Mesenchymal stem cell (in vitro differentiated cells and primary cell): Measurements from ENCODE around the gene KCNQ5.
"Not testable (repeated sequence)": the region's sequence is repeated elsewhere in the genome, so short reads cannot be mapped to it uniquely, and the experiment has no call there.

Experiments used
- DNase-seq: peaks from one replicate; pipeline ENCODE4 v3.0.0-alpha.2; 2013
- H2AFZ ChIP-seq: one replicate; pipeline ENCODE4 v1.6.1; 2013; ENCODE audit warnings: low read depth, mild to moderate bottlenecking, control low read depth, inconsistent platforms, low read length, moderate library complexity
- H2AK5ac ChIP-seq: 2 replicates; pipeline ENCODE4 v1.6.1; 2013; ENCODE audit warnings: low read length, moderate library complexity, mild to moderate bottlenecking, inconsistent platforms; ENCODE audit not compliant: severe bottlenecking
- H2BK120ac ChIP-seq: one replicate; pipeline ENCODE4 v1.6.1; 2013; ENCODE audit warnings: low read depth, mild to moderate bottlenecking, inconsistent platforms, low read length, moderate library complexity
- H2BK12ac ChIP-seq, 2 experiments: one replicate each; pipeline ENCODE4 v1.6.1; 2013; ENCODE audit warnings: inconsistent platforms in 2 of 2, low read length in 2 of 2, mild to moderate bottlenecking in 2 of 2, moderate library complexity in 2 of 2, control low read depth in 1 of 2
- H2BK15ac ChIP-seq: one replicate; pipeline ENCODE4 v1.6.1; 2013; ENCODE audit warnings: mild to moderate bottlenecking, low read depth, inconsistent platforms; ENCODE audit not compliant: poor library complexity, severe bottlenecking
- H2BK5ac ChIP-seq: 2 replicates; pipeline ENCODE4 v1.6.1; 2013; ENCODE audit warnings: low read depth, mild to moderate bottlenecking, low read length, control low read depth, inconsistent platforms; ENCODE audit not compliant: poor library complexity, severe bottlenecking
- H3K14ac ChIP-seq, 2 experiments: one replicate each; pipeline ENCODE4 v1.6.1; 2013; ENCODE audit warnings: inconsistent platforms in 2 of 2, low read length in 2 of 2, control low read depth in 1 of 2, mild to moderate bottlenecking in 1 of 2, moderate library complexity in 1 of 2
- H3K18ac ChIP-seq, 2 experiments: one replicate each; pipeline ENCODE4 v1.6.1; 2013; ENCODE audit warnings: inconsistent platforms in 2 of 2, low read length in 2 of 2, control low read depth in 1 of 2, low read depth in 1 of 2, mild to moderate bottlenecking in 1 of 2
- H3K23ac ChIP-seq, 2 experiments: one replicate each; pipeline ENCODE4 v1.6.1; 2013; ENCODE audit warnings: inconsistent platforms in 2 of 2, low read length in 2 of 2, mild to moderate bottlenecking in 2 of 2, moderate library complexity in 2 of 2, control low read depth in 1 of 2
- H3K27ac ChIP-seq: 2 replicates; pipeline ENCODE4 v1.5.1; 2013; ENCODE audit warnings: mild to moderate bottlenecking, moderate library complexity, low read length, control low read depth, inconsistent platforms; ENCODE audit not compliant: poor library complexity, severe bottlenecking
- H3K27me3 ChIP-seq, 2 experiments: 2 replicates each; pipeline versions ENCODE4 v1.6.1 to v1.7.0; 2013; ENCODE audit warnings: low read length in 2 of 2, mild to moderate bottlenecking in 2 of 2, moderate library complexity in 2 of 2, control low read depth in 1 of 2, inconsistent platforms in 1 of 2; ENCODE audit not compliant: control insufficient read depth in 1 of 2, insufficient read depth in 1 of 2
- H3K36me3 ChIP-seq, 2 experiments: 2 replicates each; pipeline versions ENCODE4 v1.6.1 to v1.7.0; 2013; ENCODE audit warnings: low read length in 2 of 2, control low read depth in 1 of 2, inconsistent platforms in 1 of 2, low read depth in 1 of 2, mild to moderate bottlenecking in 1 of 2; ENCODE audit not compliant: insufficient read depth in 2 of 2, control insufficient read depth in 1 of 2
- H3K4ac ChIP-seq, 2 experiments: one replicate each; pipeline ENCODE4 v1.6.1; 2013; ENCODE audit warnings: inconsistent platforms in 2 of 2, low read length in 2 of 2, mild to moderate bottlenecking in 2 of 2, moderate library complexity in 2 of 2, control low read depth in 1 of 2, low read depth in 1 of 2
- H3K4me1 ChIP-seq: 2 replicates; pipeline ENCODE4 v1.6.1; 2013; ENCODE audit warnings: low read depth, low read length, control low read depth; ENCODE audit not compliant: control insufficient read depth, insufficient read depth
- H3K4me2 ChIP-seq: 2 replicates; pipeline ENCODE4 v1.6.1; 2013; ENCODE audit warnings: low read length, mild to moderate bottlenecking, inconsistent platforms; ENCODE audit not compliant: poor library complexity, severe bottlenecking
- H3K4me3 ChIP-seq, 2 experiments: 2 replicates each; pipeline versions ENCODE4 v1.5.1 to v1.7.0; 2013; ENCODE audit warnings: low read length in 2 of 2, mild to moderate bottlenecking in 2 of 2, control low read depth in 1 of 2, low read depth in 1 of 2; ENCODE audit not compliant: insufficient read depth in 1 of 2
- H3K79me1 ChIP-seq: replicated peaks from 2 replicates; pipeline ENCODE4 v1.6.1; 2013; ENCODE audit warnings: mild to moderate bottlenecking, control low read depth, low read length, inconsistent platforms; ENCODE audit not compliant: poor library complexity, severe bottlenecking
- H3K9ac ChIP-seq: 2 replicates; pipeline ENCODE4 v1.7.0; 2013; ENCODE audit warnings: mild to moderate bottlenecking, low read length, moderate library complexity
- H3K9me3 ChIP-seq: 2 replicates; pipeline ENCODE4 v1.7.0; 2013; ENCODE audit warnings: mild to moderate bottlenecking, low read length; ENCODE audit not compliant: control insufficient read depth
- H4K8ac ChIP-seq: one replicate; pipeline ENCODE4 v1.6.1; 2013; ENCODE audit warnings: inconsistent platforms, mild to moderate bottlenecking, low read length, moderate library complexity
- H4K91ac ChIP-seq: one replicate; pipeline ENCODE4 v1.6.1; 2013; ENCODE audit warnings: mild to moderate bottlenecking, low read length, inconsistent platforms
- WGBS: methylation state at CpG from one replicate; pipeline ENCODE4 v1.1.7; 2013; ENCODE audit warnings: mixed read lengths; 5-methylcytosine and 5-hydroxymethylcytosine counted together

Gene KCNQ5

DNA sequence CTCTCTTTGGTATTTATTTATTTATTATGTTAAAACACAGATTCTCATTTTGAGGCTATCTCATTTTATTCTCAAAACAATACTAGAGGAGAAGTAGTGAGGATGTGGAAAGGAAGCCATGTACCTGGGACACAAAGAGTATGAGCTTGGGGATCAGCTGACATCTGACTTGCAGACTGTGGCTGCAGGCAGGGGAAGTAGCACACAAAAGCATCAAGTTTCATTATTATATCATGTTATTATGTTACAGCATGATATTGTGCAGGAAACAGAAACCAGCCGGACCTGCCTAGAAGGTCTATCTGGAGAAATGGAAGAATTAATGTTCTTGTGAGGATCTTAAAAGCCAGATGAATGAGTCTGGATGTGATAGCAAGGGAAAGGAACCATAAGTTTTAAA lies 355.2 kb downstream of the KCNQ5 start:
- H2BK120ac ChIP-seq = no peak overlapping the region
- no peak overlapping the region for H3K4me2 ChIP-seq
- H3K27me3 ChIP-seq = no peaks in the 10 kb centered on the region

DNA sequence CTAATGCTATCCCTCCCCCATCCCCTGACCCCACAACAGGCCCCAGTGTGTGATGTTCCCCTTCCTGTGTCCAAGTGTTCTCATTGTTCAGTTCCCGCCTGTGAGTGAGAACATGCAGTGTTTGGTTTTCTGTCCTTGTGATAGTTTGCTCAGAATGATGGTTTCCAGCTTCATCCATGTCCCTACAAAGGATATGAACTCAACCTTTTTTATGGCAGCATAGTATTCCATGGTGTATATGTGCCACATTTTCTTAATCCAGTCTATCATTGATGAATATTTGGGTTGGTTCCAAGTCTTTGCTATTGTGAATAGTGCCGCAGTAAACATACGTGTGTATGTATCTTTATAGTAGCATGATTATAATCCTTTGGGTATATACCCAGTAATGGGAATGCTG lies 356.9 kb downstream of the KCNQ5 start:
- H3K27me3 ChIP-seq, H3K79me1 ChIP-seq, H2BK5ac ChIP-seq, H3K9me3 ChIP-seq, H3K27ac ChIP-seq, H3K4me1 ChIP-seq, DNase-seq, H3K23ac ChIP-seq, H2BK15ac ChIP-seq, H3K4me2 ChIP-seq, H2BK120ac ChIP-seq, H3K4me3 ChIP-seq, H3K9ac ChIP-seq, H4K8ac ChIP-seq, H4K91ac ChIP-seq, H3K14ac ChIP-seq, H3K18ac ChIP-seq, H3K4ac ChIP-seq, H2BK12ac ChIP-seq, H3K36me3 ChIP-seq, H2AFZ ChIP-seq, H2AK5ac ChIP-seq: not testable (repeated sequence)
- WGBS = 100% methylated on average over 2 of the region's 3 CpGs

More for the DNA sequence above, 355.2 kb downstream of the KCNQ5 start:
- Histone ChIP-seq H2BK15ac (no peak overlapping the region), H3K23ac (no peak overlapping the region), H3K4me3 (no peak overlapping the region), H3K4me1 (no peaks in the 10 kb centered on the region), H3K9ac (no peak overlapping the region), H3K36me3 (no peaks in the 10 kb centered on the region), H2AK5ac (no peak overlapping the region), H3K79me1 (no peaks in the 10 kb centered on the region), H2BK12ac (no peak overlapping the region), H4K8ac (no peak overlapping the region), H3K14ac (no peak overlapping the region), H2AFZ (no peak overlapping the region), H3K27ac (no peak overlapping the region), H3K9me3 (no peaks in the 10 kb centered on the region), H4K91ac (no peak overlapping the region), H3K18ac (no peak overlapping the region), H3K4ac (no peak overlapping the region), H2BK5ac (no peak overlapping the region)
- DNase-seq = no peak
- WGBS = 86% methylated on average over 1 of the region's 1 CpG

DNA sequence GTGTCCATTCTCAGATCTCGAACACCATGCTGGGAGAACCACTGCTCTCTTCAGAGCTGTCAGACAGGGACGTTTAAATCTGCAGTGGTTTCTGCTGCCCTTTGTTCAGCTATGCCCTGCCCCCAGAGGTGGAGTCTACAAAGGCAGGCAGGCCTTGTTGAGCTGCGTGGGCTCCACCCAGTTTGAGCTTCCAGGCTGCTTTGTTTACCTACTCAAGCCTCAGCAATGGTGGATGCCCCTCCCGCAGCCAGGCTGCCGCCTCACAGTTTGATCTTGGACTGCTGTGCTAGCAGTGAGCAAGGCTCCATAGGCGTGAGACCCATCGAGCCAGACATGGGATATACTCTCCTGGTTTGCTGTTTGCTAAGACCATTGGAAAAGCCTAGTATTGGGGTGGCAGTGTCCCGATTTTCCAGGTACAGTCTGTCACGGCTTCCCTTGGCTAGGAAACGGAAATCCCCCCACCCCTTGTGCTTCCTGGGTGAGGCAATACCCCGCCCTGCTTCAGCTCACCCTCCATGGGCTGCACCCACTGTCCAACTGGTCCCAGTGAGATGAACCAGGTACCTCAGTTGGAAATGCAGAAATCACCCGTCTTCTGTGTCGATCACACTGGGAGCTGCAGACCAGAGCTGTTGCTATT lies 362.4 kb downstream of the KCNQ5 start:
- not testable (repeated sequence) for H2BK15ac ChIP-seq, H3K27ac ChIP-seq, H2AFZ ChIP-seq, H3K18ac ChIP-seq, H3K27me3 ChIP-seq, H2BK12ac ChIP-seq, H2BK5ac ChIP-seq, H3K79me1 ChIP-seq, H3K4ac ChIP-seq, H3K4me2 ChIP-seq, H3K9ac ChIP-seq, H4K8ac ChIP-seq, H4K91ac ChIP-seq, H3K36me3 ChIP-seq, H3K4me1 ChIP-seq, H3K4me3 ChIP-seq, DNase-seq, H2BK120ac ChIP-seq, H3K9me3 ChIP-seq, H2AK5ac ChIP-seq, H3K23ac ChIP-seq
- WGBS = 90% methylated on average over 13 of the region's 13 CpGs
- peak overlapping the region in 1 of 2 experiments; percentile 20 for H3K14ac ChIP-seq

DNA sequence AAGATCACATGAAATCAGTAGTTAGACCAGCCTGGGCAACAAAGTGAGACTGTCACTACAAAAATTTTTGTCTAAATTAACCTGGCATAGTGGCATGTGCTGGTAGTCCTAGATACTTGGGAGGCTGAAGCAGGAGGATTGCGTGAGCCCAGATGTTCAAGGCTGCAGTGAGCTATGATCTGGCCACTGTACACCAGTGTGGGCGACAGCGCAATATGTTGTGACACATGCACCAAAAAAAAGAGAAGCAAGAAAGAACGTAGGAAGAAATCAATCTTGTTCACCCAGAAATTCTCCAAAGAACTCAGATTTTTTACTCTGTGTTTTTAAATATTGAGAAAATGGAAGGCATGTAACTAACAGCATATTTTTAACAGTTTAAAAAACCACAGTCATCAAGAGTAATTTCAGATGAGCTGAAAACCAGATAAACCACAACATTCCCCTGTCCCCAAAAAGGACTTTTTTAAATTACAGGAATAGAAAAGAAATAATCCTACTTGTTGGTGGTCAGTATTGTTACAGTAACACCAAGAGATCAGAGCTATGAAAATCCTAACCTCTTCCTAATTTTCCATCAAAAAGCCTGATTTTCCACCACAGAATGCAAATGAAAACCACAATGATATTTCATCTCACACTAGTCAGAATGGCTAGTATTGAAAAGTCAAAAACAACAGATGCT lies 363.3 kb downstream of the KCNQ5 start:
- Histone ChIP-seq H3K18ac (no peak overlapping the region), H3K79me1 (no peaks in the 10 kb centered on the region), H2BK5ac (no peak overlapping the region), H3K27me3 (no peaks in the 10 kb centered on the region), H2BK120ac (no peak overlapping the region), H3K23ac (no peak overlapping the region), H3K9me3 (peaks cover 3% of the 10 kb centered on the region), H2AK5ac (no peak overlapping the region), H3K4me3 (no peak overlapping the region), H3K36me3 (no peaks in the 10 kb centered on the region), H2BK12ac (no peak overlapping the region), H2AFZ (no peak overlapping the region), H4K91ac (no peak overlapping the region), H3K27ac (no peak overlapping the region), H3K4me1 (no peaks in the 10 kb centered on the region), H3K9ac (no peak overlapping the region), H4K8ac (no peak overlapping the region), H3K4me2 (no peak overlapping the region), H2BK15ac (no peak overlapping the region), H3K4ac (no peak overlapping the region), H3K14ac (no peak overlapping the region)
- DNase-seq = no peak
- WGBS = 100% methylated on average over 3 of the region's 4 CpGs
